Adrenal gland (tissue), 12 donors: ENCODE results near the gene POLG. TPM values are rescaled to one million over a fixed set of nuclear protein-coding genes. Genes with fewer than 3 reads are reported as not detected.

ENCODE experiments used
- DNase-seq, 7 donors: peaks; one replicate each; pipeline ENCODE4 v3.0.0-alpha.2; 2019 to 2020
- H3K27ac ChIP-seq, 5 donors: fragments of 200-600 bp; sonication (generic) in 4 of 5; 1 replicate in 3 of 5; 2 replicates in 2 of 5; pipeline versions ENCODE4 v1.5.1 to v1.8.0; 2016 to 2020; ENCODE audit warnings: mild to moderate bottlenecking in 1 of 5
- H3K27me3 ChIP-seq: fragments of 200-600 bp; 2 replicates; pipeline ENCODE4 v1.8.0; 2021
- H3K36me3 ChIP-seq, 2 donors: fragments of 200-600 bp; replicated peaks in 1 of 2; 1 replicate in 1 of 2; 2 replicates in 1 of 2; pipeline versions ENCODE4 v1.5.1 to v1.8.0; 2018 to 2022
- H3K4me1 ChIP-seq, 2 donors: fragments of 200-600 bp; replicated peaks in 1 of 2; 1 replicate in 1 of 2; 2 replicates in 1 of 2; pipeline versions ENCODE4 v1.5.1 to v1.8.0; 2018 to 2021
- H3K4me3 ChIP-seq, 4 donors: fragments of 200-600 bp; sonication (generic) in 3 of 4; one replicate each; pipeline ENCODE4 v1.5.1; 2016 to 2018
- H3K9me3 ChIP-seq, 3 donors: fragments of 200-600 bp; sonication (generic) in 1 of 3; replicated peaks in 1 of 3; 1 replicate in 2 of 3; 2 replicates in 1 of 3; pipeline versions ENCODE4 v1.5.1 to v1.8.0; 2016 to 2021
- POLR2A ChIP-seq, 2 donors: fragments of 450-650 bp; IDR thresholded peaks; one replicate each; pipeline ENCODE4 v1.6.1; 2017; ENCODE audit warnings: antibody characterized with exemption in 2 of 2, mild to moderate bottlenecking in 2 of 2, moderate library complexity in 1 of 2
- WGBS, 4 donors: extraction: QIAGEN DNeasy Blood & Tissue Kit in 2 of 4; methylation state at CpG; one replicate each; pipeline versions ENCODE4 v1.1.5 to v1.1.7; 2013 to 2017; 5-methylcytosine and 5-hydroxymethylcytosine counted together
- intact Hi-C, 2 donors: fragments of 100-400 bp; cut with DNase I; formaldehyde crosslinking; loops; one replicate each; pipeline versions ENCODE4 v1.14.1 to v1.15.0; 2022 to 2023
- polyA plus RNA-seq, 3 donors: library from polyadenylated mRNA; stranded (reverse); fragments of 200-250 nt in 2 of 3; fragments of 350-450 nt in 1 of 3; fragmentation: Illumina TruSeq in 1 of 3; extraction: RNeasy Lipid Tissue Mini Kit (QIAGEN cat#74804) in 1 of 3; gene quantifications; one replicate each; pipeline ENCODE4 v1.2.3, GENCODE V29; 2013 to 2014
- total RNA-seq, 9 donors: library from RNA; depleted of rRNA in 4 of 9; stranded (reverse); fragments of >200 nt in 4 of 9; fragments of 120-200 nt in 1 of 9; fragmentation: NEBNext Ultra II Directional in 1 of 9; extraction: Animal tissue kit (Norgen Biotek cat#: 25700) in 1 of 9; gene quantifications; one replicate each; pipeline versions ENCODE4 v1.1.0 to v1.2.4, GENCODE V29; 2013 to 2023
- TF ChIP-seq, protein P1 (sequence below), 6 experiments: fragments of 450-650 bp in 4 of 6; fragments of 200-600 bp in 2 of 6; sonication (generic) in 1 of 6; IDR thresholded peaks; 1 replicate in 5 of 6; 2 replicates in 1 of 6; pipeline versions ENCODE4 v1.5.1 to v1.8.0; 2016 to 2021; ENCODE audit warnings: antibody characterized with exemption in 6 of 6, mild to moderate bottlenecking in 2 of 6, moderate library complexity in 1 of 6
- donor health status: healthy with polysubstance abuse.
- donor health status: Bipolar disorder and iron deficiency.
- donor health status: DM: yes; HTN: yes; CAD: no.
- donor health status: DM: no; HTN: no; CAD: no.
- donor health status: DM: no; HTN: no; CAD: no.
- donor health status: DM: yes; HTN: yes; CAD: no.

The POLG gene
- total and polyA plus RNA-seq, 12 donors, result 25.0 to 127 (median 49.8) TPM

DNA sequence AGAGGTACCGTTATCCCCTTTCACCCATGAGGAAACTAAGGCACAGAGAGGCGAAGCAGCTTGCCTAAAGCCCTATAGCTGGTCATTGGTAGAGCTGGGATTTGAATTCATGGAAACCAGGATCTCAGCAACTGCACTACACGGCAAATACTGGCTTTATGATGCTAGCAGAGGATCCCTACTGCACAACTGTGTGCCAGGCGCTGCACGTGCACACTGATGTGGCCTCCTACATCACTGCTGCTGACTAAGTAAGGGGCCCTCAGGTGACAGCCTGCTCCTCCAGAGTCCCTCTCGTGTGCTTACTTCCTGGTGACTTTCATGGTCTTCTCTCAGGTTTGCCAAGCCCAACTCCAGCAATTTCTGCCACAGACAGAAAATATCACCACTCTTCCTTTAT lies 3.4 kb upstream of the POLG start:
- no peaks in the 10 kb centered on the region for H3K27me3 ChIP-seq
- H3K4me3 ChIP-seq, result no peak overlapping the region
- WGBS, 4 donors, result 80 to 90% (median 85%) methylated on average over 3 to 6 of the region's 6 CpGs
- H3K4me1 ChIP-seq, result peaks cover 14 to 20% of the 10 kb centered on the region in 2 donors
- H3K27ac ChIP-seq, result no peak overlapping the region
- intact Hi-C loops, result loop anchor here in 1 of 2 donors (10.0 kb wide), 1 partner anchor 93 kb away; the partner anchor contains the start of gene FANCI
- DNase-seq, result no peak
- H3K9me3 ChIP-seq, result no peaks in the 10 kb centered on the region
- TF ChIP-seq, protein P1, sequence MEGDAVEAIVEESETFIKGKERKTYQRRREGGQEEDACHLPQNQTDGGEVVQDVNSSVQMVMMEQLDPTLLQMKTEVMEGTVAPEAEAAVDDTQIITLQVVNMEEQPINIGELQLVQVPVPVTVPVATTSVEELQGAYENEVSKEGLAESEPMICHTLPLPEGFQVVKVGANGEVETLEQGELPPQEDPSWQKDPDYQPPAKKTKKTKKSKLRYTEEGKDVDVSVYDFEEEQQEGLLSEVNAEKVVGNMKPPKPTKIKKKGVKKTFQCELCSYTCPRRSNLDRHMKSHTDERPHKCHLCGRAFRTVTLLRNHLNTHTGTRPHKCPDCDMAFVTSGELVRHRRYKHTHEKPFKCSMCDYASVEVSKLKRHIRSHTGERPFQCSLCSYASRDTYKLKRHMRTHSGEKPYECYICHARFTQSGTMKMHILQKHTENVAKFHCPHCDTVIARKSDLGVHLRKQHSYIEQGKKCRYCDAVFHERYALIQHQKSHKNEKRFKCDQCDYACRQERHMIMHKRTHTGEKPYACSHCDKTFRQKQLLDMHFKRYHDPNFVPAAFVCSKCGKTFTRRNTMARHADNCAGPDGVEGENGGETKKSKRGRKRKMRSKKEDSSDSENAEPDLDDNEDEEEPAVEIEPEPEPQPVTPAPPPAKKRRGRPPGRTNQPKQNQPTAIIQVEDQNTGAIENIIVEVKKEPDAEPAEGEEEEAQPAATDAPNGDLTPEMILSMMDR (IDR thresholded peaks at IDR 0.05), result no peak
- TF ChIP-seq POLR2A (IDR thresholded peaks at IDR 0.05), result no peak
- peaks cover 0 to 5% of the 10 kb centered on the region in 2 donors for H3K36me3 ChIP-seq

DNA sequence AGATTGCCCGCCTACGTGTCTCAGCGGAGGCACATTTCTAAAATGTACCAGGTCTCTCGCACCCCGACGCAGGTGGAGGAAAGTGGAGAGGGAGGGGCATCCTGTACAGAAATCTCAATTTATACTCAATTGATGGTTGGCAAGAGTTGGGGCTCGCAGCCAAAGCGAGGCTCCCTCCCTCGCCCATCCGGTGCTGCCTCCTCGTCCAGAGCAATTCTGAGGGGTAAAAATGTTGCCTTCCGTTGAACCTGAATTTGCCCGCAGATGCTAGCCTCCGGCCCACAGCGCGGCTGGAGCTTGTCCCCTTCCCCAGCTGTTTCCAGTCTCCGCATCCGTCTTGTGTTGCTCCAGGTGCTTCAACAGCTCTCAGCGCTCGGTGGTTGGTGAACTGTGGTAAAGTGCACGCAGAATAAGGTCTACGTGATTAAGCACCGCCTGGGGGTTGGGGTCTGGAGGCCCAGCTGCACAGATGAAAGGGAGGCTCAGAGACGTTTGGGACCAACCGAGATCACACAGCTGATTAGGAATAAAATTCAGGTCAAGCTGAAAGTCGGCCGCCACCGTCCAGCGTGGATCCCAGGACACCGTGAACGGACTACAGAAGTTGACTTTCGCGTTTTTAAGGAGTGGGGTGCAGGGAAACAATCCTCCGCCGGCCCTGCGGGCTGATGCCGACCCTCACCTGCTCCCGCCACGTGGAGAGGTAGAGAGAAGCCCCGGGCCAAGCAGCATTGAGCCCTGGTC lies 846 bp upstream of the POLG start:
- 6 to 10% (median 8%) methylated on average over 20 to 40 of the region's 40 CpGs for WGBS, 4 donors
- TF ChIP-seq POLR2A (IDR thresholded peaks at IDR 0.05), result no peak
- TF ChIP-seq, protein P1 (IDR thresholded peaks at IDR 0.05), result no peak
- peak overlapping the region in 2 of 4 donors; percentile 2 to 50 for H3K4me3 ChIP-seq
- peak in 2 of 7 donors; percentile 10 to 71 for DNase-seq
- H3K4me1 ChIP-seq, result peaks cover 11 to 45% of the 10 kb centered on the region in 2 donors
- H3K27me3 ChIP-seq, result no peaks in the 10 kb centered on the region
- no peaks in the 10 kb centered on the region for H3K9me3 ChIP-seq
- peak overlapping the region in 3 of 5 donors; percentile 29 to 86 (median 43) for H3K27ac ChIP-seq
- peaks cover 0 to 29% of the 10 kb centered on the region in 2 donors for H3K36me3 ChIP-seq
- intact Hi-C loops, result loop anchor here in 1 of 2 donors (10.0 kb wide), 1 partner anchor 91 kb away; the partner anchor contains the start of gene FANCI

DNA sequence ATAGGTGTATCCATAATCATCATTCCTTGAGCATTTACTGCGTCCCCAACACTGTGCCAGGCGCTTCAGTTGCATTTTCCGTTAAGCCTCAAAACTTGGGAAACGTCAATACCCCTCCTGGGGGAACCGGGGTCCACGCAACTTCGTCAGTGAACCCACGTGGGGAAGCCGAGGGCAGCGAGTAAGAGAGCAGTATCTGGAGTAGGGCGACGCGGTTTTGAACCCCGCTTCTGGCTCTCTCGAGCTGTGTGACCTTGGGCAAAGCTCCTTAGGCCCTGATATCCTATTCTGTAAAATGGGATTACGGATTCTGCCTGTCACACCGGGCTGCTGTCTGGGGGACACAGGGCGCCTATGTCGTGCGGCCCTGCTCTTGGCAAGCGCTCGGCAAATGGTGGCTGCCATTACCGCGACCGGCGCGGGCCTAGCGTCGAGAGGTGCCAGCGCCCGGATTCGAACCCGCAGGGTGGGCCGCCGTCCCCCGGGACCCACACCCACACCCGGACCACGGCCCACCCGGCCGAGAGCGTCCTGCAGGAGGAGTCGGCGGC lies 590 bp downstream of the POLG start:
- Histone ChIP-seq H3K27me3 (no peaks in the 10 kb centered on the region), H3K4me3 (peak overlapping the region; percentile 37 to 93 (median 69)), H3K36me3 (peaks cover 0 to 43% of the 10 kb centered on the region in 2 donors), H3K4me1 (peaks cover 9 to 54% of the 10 kb centered on the region in 2 donors), H3K9me3 (no peaks in the 10 kb centered on the region), H3K27ac (peak overlapping the region in 4 of 5 donors; percentile 86 to 97 (median 90))
- TF ChIP-seq, protein P1 (IDR thresholded peaks at IDR 0.05), result no peak
- TF ChIP-seq POLR2A (IDR thresholded peaks at IDR 0.05), result no peak
- WGBS, 4 donors, result 1 to 24% (median 3%) methylated on average over 3 to 43 of the region's 43 CpGs
- DNase-seq, result peak in 1 of 7 donors; percentile 60
- intact Hi-C loops, result loop anchor here in 1 of 2 donors (10.0 kb wide), 1 partner anchor 89 kb away; the partner anchor contains the start of gene FANCI
